ENCODE results near the gene TMC7. TPM values are rescaled to one million over a fixed set of nuclear protein-coding genes. Genes with fewer than 3 reads are reported as not detected.

The TMC7 gene
- total and polyA plus RNA-seq, 2 experiments from 2014 or later: 1.7 to 2.4 TPM

DNA sequence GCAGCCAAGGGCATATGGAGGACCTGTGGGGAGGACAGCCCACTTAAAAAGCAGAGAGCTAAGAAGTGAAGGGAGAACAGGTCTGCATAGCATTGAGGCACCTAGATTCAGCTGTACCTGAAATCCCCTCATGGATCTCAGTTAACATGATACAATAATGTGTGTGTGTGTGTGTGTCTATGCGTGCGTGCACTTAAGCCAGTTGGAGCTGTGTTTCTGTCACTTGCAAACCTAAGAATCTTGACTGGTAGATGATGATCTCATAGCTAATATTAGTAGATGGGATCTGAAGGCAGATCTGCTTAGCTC, 128.3 kb downstream of the TMC7 start:
- Histone ChIP-seq H3K4me1 (ENCODE audit: insufficient read depth) (peaks cover 7% of the 10 kb centered on the region), H3K9me2 (ENCODE audit: insufficient read depth) (no peaks in the 10 kb centered on the region), H3K27ac (ENCODE audit: low read depth) (no peak overlapping the region), H2AFZ (no peak overlapping the region), H3K4me3 (no peak overlapping the region), H3K36me3 (ENCODE audit: insufficient read depth) (no peaks in the 10 kb centered on the region), H3K79me2 (replicated peaks; ENCODE audit: insufficient read depth) (no peaks in the 10 kb centered on the region), H4K20me1 (replicated peaks; ENCODE audit: insufficient read depth) (no peaks in the 10 kb centered on the region), H3F3A (replicated peaks; ENCODE audit: low read depth) (no peaks in the 10 kb centered on the region), H3K27me3 (ENCODE audit: insufficient read depth) (peaks cover 45% of the 10 kb centered on the region), H3K4me2 (no peak overlapping the region)
- Mint-ChIP-seq H3K4me1 (peaks cover 12% of the 10 kb centered on the region), H3K9me3 (no peaks in the 10 kb centered on the region), H3K27me3 (ENCODE audit: insufficient read depth, low read depth, poor library complexity) (peaks cover 28% of the 10 kb centered on the region), H3K36me3 (ENCODE audit: low read depth) (no peaks in the 10 kb centered on the region; the same call in 2 of the 3 replicates), H3K4me3 (no peak overlapping the region), H3K27ac (no peak overlapping the region)
- TF ChIP-seq STAT1 (IDR thresholded peaks at IDR 0.05; ENCODE audit: unreplicated experiment) (no peak), EZH2 (IDR thresholded peaks at IDR 0.05; ENCODE audit: low read depth, unreplicated experiment) (no peak)
- no peak for DNase-seq (ENCODE audit: low spot score)
- ATAC-seq: no peak

Small RNA genes within 50 kb of the gene (small RNA-seq; reads per million reads assigned to genes)
- gene RNU6-1340P (ENCODE audit: low replicate concordance): 0.12 reads per million

Other genes with a start within 250 kb of the TMC7 start
- 1,984 and 2,171 TPM in 2 replicates for gene RPS15A, start 193.6 kb upstream of the TMC7 start, total RNA-seq (2014; rRNA removed; shearing (Covaris generic))
- gene RPS15A, start 193.6 kb upstream of the TMC7 start, polyA plus RNA-seq (2016; fragmentation: Nextera tagmentation; extraction: Ambion mirVana): 2,163 and 2,303 TPM in 2 replicates
- gene ARL6IP1, start 182.4 kb upstream of the TMC7 start, total RNA-seq (2014; rRNA removed; shearing (Covaris generic)): 250 and 270 TPM in 2 replicates
- gene ARL6IP1, start 182.4 kb upstream of the TMC7 start, polyA plus RNA-seq (2016; fragmentation: Nextera tagmentation; extraction: Ambion mirVana): 160 and 192 TPM in 2 replicates
- gene SMG1, start 57.5 kb upstream of the TMC7 start, total RNA-seq (2014; rRNA removed; shearing (Covaris generic)): 93.5 and 119 TPM in 2 replicates
- 18.2 and 18.6 TPM in 2 replicates for gene SMG1, start 57.5 kb upstream of the TMC7 start, polyA plus RNA-seq (2016; fragmentation: Nextera tagmentation; extraction: Ambion mirVana)
- gene COQ7, start 83.7 kb downstream of the TMC7 start, total RNA-seq (2014; rRNA removed; shearing (Covaris generic)): 17.4 and 17.9 TPM in 2 replicates
- 19.3 and 21.7 TPM in 2 replicates for gene COQ7, start 83.7 kb downstream of the TMC7 start, polyA plus RNA-seq (2016; fragmentation: Nextera tagmentation; extraction: Ambion mirVana)
- gene ITPRIPL2, start 130.0 kb downstream of the TMC7 start, total RNA-seq (2014; rRNA removed; shearing (Covaris generic)): 5.7 and 8.3 TPM in 2 replicates
- gene ITPRIPL2, start 130.0 kb downstream of the TMC7 start, polyA plus RNA-seq (2016; fragmentation: Nextera tagmentation; extraction: Ambion mirVana): 0.94 TPM in 2 replicates
- 6.9 and 9.5 TPM in 2 replicates for gene SYT17, start 184.3 kb downstream of the TMC7 start, total RNA-seq (2014; rRNA removed; shearing (Covaris generic))
- gene SYT17, start 184.3 kb downstream of the TMC7 start, polyA plus RNA-seq (2016; fragmentation: Nextera tagmentation; extraction: Ambion mirVana): 5.3 and 6.1 TPM in 2 replicates

Data from GM23338 (cell line).